HEK293T (cell line): Measurements from ENCODE around the gene PNPO.

Experiments
- ELF4 ChIP-seq: fragments of 450-650 bp; IDR thresholded peaks from 2 replicates; pipeline ENCODE4 v1.6.1; 2017; ENCODE audit warnings: antibody characterized with exemption
- FOXA1 ChIP-seq: fragments of 450-650 bp; IDR thresholded peaks from 2 replicates; pipeline ENCODE4 v1.6.1; 2016; ENCODE audit warnings: mild to moderate bottlenecking
- FOXK2 ChIP-seq: fragments of 450-650 bp; IDR thresholded peaks from 2 replicates; pipeline ENCODE4 v1.6.1; 2016; ENCODE audit warnings: mild to moderate bottlenecking
- FOXM1 ChIP-seq: fragments of 450-650 bp; IDR thresholded peaks from 2 replicates; pipeline ENCODE4 v1.6.1; 2017; ENCODE audit warnings: mild to moderate bottlenecking, borderline replicate concordance
- PKNOX1 ChIP-seq: fragments of 450-650 bp; IDR thresholded peaks from 2 replicates; pipeline ENCODE4 v1.6.1; 2016
- SP1 ChIP-seq: fragments of 450-650 bp; IDR thresholded peaks from 2 replicates; pipeline ENCODE4 v1.6.1; 2017
- SUZ12 ChIP-seq: fragments of 450-650 bp; IDR thresholded peaks from 2 replicates; pipeline ENCODE4 v1.6.1; 2016; ENCODE audit warnings: mild to moderate bottlenecking

- TF ChIP-seq FOXK2 (no peak), ELF4 (no peak), FOXM1 (no peak), SP1 (no peak), PKNOX1 (no peak), SUZ12 (no peak), FOXA1 (no peak)
Observed at GRCh38 chr17:47989700-47990099, 48.3 kb downstream of the PNPO start.
